Right lobe of liver (tissue), 4 donors: Measurements from ENCODE around the gene PXMP4.

Source experiments
- CTCF ChIP-seq, 4 donors: fragments of 200-600 bp in 3 of 4; fragments of 450-650 bp in 1 of 4; IDR thresholded peaks; one replicate each; pipeline versions ENCODE4 v1.5.1 to v1.8.0; 2016 to 2022; ENCODE audit warnings: antibody characterized with exemption in 4 of 4, mild to moderate bottlenecking in 2 of 4
- POLR2A ChIP-seq: fragments of 450-650 bp; IDR thresholded peaks from one replicate; pipeline ENCODE4 v1.6.1; 2017; ENCODE audit warnings: antibody characterized with exemption, mild to moderate bottlenecking
- donor health status: DM: no; HTN: no; CAD: no.
- donor health status: DM: no; HTN: no; CAD: no.
- donor health status: DM: no; HTN: yes; CAD: no.

GRCh38 chr20:33693741-33694638 is 26.1 kb downstream of the PXMP4 start:
- TF ChIP-seq POLR2A (no peak), CTCF (IDR thresholded peaks at IDR 0.05) (no peak)
